Left renal cortex interstitium (tissue), 4 donors: ENCODE measurements around the gene MGMT. TPM values are rescaled to one million over a fixed set of nuclear protein-coding genes. Genes with fewer than 3 reads are reported as not detected.

Source experiments
- DNase-seq, 4 donors: peaks; one replicate each; pipeline ENCODE4 v3.0.0-alpha.2; 2013; ENCODE audit warnings: low read depth in 4 of 4, low spot score in 2 of 4, missing footprints in 1 of 4
- polyA plus RNA-seq, 4 donors: library from polyadenylated mRNA; unstranded; fragments of 120-200 nt; gene quantifications; one replicate each; pipeline ENCODE4 v1.2.1, GENCODE V29; 2013; ENCODE audit not compliant: insufficient read length in 4 of 4

Gene MGMT
- polyA plus RNA-seq, 4 donors, result 17.4 to 30.0 (median 20.7) TPM

GRCh38 chr10:129718548-129719414, 251.7 kb downstream of the MGMT start:
- DNase-seq, result no peak

GRCh38 chr10:129719415-129719739, 252.3 kb downstream of the MGMT start:
- no peak for DNase-seq

GRCh38 chr10:129719889-129720590, 253.0 kb downstream of the MGMT start:
- DNase-seq, result no peak

- DNase-seq, result no peak
Observed at GRCh38 chr10:129725011-129725410, 258.0 kb downstream of the MGMT start.

- no peak for DNase-seq
Observed at GRCh38 chr10:129725482-129725881, 258.4 kb downstream of the MGMT start.

GRCh38 chr10:129725890-129726631, 259.0 kb downstream of the MGMT start:
- DNase-seq, result no peak

- no peak for DNase-seq
Observed at GRCh38 chr10:129727071-129727470, 260.0 kb downstream of the MGMT start.

- no peak for DNase-seq
Observed at GRCh38 chr10:129727495-129727894, 260.5 kb downstream of the MGMT start.

- no peak for DNase-seq
Observed at GRCh38 chr10:129728246-129728820, 261.3 kb downstream of the MGMT start.

- no peak for DNase-seq
Observed at GRCh38 chr10:129728905-129729795, 262.1 kb downstream of the MGMT start.

- no peak for DNase-seq
Observed at GRCh38 chr10:129730272-129730992, 263.4 kb downstream of the MGMT start.

- no peak for DNase-seq
Observed at GRCh38 chr10:129730993-129731325, 263.9 kb downstream of the MGMT start.

GRCh38 chr10:129740532-129741279, 273.7 kb downstream of the MGMT start:
- DNase-seq, result no peak

GRCh38 chr10:129741280-129741977, 274.4 kb downstream of the MGMT start:
- DNase-seq, result no peak

- no peak for DNase-seq
Observed at GRCh38 chr10:129741978-129742741, 275.1 kb downstream of the MGMT start.

GRCh38 chr10:129742742-129743550, 275.9 kb downstream of the MGMT start:
- no peak for DNase-seq

GRCh38 chr10:129743738-129744133, 276.7 kb downstream of the MGMT start:
- no peak for DNase-seq
